Smooth muscle cell (in vitro differentiated cells): ENCODE measurements around the gene CDH22. TPM values are rescaled to one million over a fixed set of nuclear protein-coding genes. Genes with fewer than 3 reads are reported as not detected.

Experiments used
- DNase-seq: peaks from one replicate; lab custom pipeline; 2025; ENCODE audit not compliant: unreplicated experiment; lab: John Stamatoyannopoulos, UW
- H2AFZ ChIP-seq: fragments of 200-600 bp; sonication (generic); 2 replicates; pipeline ENCODE4 v1.6.0; 2016; ENCODE audit warnings: antibody characterized with exemption, low read depth, mild to moderate bottlenecking
- H3F3A ChIP-seq: fragments of 200-600 bp; sonication (generic); 2 replicates; pipeline ENCODE4 v1.6.0; 2017; ENCODE audit warnings: antibody characterized with exemption, low read depth
- H3K27ac ChIP-seq: fragments of 200-600 bp; sonication (generic); 2 replicates; pipeline ENCODE4 v1.5.1; 2016; ENCODE audit warnings: low read depth, mild to moderate bottlenecking
- H3K27me3 ChIP-seq: fragments of 200-600 bp; sonication (generic); 2 replicates; pipeline ENCODE4 v1.6.1; 2016; ENCODE audit warnings: low read depth, mild to moderate bottlenecking
- H3K36me3 ChIP-seq: fragments of 200-600 bp; sonication (generic); 2 replicates; pipeline ENCODE4 v1.5.1; 2016; ENCODE audit warnings: low read depth
- H3K4me1 ChIP-seq: fragments of 200-600 bp; sonication (generic); 2 replicates; pipeline ENCODE4 v1.5.1; 2016; ENCODE audit warnings: low read depth
- H3K4me2 ChIP-seq: fragments of 200-600 bp; sonication (generic); 2 replicates; pipeline ENCODE4 v1.6.0; 2016; ENCODE audit warnings: mild to moderate bottlenecking
- H3K4me3 ChIP-seq: fragments of 200-600 bp; sonication (generic); 2 replicates; pipeline ENCODE4 v1.5.1; 2016; ENCODE audit warnings: mild to moderate bottlenecking
- H3K79me2 ChIP-seq: fragments of 200-600 bp; sonication (generic); 2 replicates; pipeline ENCODE4 v1.6.0; 2016; ENCODE audit warnings: low read depth, mild to moderate bottlenecking
- H3K9ac ChIP-seq: fragments of 200-600 bp; sonication (generic); 2 replicates; pipeline ENCODE4 v1.6.0; 2016; ENCODE audit warnings: low read depth
- H3K9me3 ChIP-seq: fragments of 200-600 bp; sonication (generic); replicated peaks from 2 replicates; pipeline ENCODE4 v1.5.1; 2016; ENCODE audit warnings: low read depth
- H4K20me1 ChIP-seq: fragments of 200-600 bp; sonication (generic); 2 replicates; pipeline ENCODE4 v1.6.0; 2016; ENCODE audit warnings: low read depth
- WGBS: methylation state at CpG from one replicate; pipeline ENCODE4 v1.1.7; 2016; ENCODE audit warnings: low lambda C conversion rate; 5-methylcytosine and 5-hydroxymethylcytosine counted together
- polyA plus RNA-seq: library from polyadenylated mRNA; unstranded; fragments of >200 nt; fragmentation: Nextera tagmentation; extraction: Ambion mirVana; gene quantifications from 2 replicates; pipeline ENCODE4 v1.2.1, GENCODE V29; 2016
- total RNA-seq: library from RNA; depleted of rRNA; stranded (reverse); fragments of >200 nt; gene quantifications from 2 replicates; pipeline ENCODE4 v1.2.3, GENCODE V29; 2014
- TF ChIP-seq, protein P1 (sequence below): fragments of 200-600 bp; sonication (generic); IDR thresholded peaks from 2 replicates; pipeline ENCODE4 v1.5.1; 2017; ENCODE audit warnings: borderline replicate concordance, mild to moderate bottlenecking, antibody characterized with exemption; ENCODE audit not compliant: insufficient read depth, poor library complexity, severe bottlenecking

The CDH22 gene
- total and polyA plus RNA-seq, 2 experiments from 2014 or later = not detected

DNA sequence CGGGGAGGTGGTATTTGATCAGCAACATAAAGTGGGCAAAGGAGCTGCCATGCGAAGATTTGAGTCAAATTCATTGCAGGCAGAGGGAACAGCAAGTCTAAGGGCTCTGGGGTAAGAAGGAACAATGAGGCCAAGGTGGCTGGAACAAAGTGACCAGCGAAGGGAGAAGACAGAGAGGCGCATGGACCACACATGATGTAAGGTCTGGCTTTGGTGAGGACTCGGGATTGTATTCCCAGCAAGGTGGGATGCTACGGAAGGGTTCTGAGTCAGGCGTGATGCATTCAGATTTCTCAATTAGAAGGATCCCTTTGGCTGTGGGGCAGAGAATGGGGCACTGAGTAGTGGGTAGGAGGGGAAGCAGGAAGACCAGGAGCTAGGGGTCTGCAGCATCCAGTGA, 30.7 kb upstream of the CDH22 start:
- peaks cover 58% of the 10 kb centered on the region for H3K27me3 ChIP-seq
- TF ChIP-seq, protein P1, sequence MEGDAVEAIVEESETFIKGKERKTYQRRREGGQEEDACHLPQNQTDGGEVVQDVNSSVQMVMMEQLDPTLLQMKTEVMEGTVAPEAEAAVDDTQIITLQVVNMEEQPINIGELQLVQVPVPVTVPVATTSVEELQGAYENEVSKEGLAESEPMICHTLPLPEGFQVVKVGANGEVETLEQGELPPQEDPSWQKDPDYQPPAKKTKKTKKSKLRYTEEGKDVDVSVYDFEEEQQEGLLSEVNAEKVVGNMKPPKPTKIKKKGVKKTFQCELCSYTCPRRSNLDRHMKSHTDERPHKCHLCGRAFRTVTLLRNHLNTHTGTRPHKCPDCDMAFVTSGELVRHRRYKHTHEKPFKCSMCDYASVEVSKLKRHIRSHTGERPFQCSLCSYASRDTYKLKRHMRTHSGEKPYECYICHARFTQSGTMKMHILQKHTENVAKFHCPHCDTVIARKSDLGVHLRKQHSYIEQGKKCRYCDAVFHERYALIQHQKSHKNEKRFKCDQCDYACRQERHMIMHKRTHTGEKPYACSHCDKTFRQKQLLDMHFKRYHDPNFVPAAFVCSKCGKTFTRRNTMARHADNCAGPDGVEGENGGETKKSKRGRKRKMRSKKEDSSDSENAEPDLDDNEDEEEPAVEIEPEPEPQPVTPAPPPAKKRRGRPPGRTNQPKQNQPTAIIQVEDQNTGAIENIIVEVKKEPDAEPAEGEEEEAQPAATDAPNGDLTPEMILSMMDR = no peak

DNA sequence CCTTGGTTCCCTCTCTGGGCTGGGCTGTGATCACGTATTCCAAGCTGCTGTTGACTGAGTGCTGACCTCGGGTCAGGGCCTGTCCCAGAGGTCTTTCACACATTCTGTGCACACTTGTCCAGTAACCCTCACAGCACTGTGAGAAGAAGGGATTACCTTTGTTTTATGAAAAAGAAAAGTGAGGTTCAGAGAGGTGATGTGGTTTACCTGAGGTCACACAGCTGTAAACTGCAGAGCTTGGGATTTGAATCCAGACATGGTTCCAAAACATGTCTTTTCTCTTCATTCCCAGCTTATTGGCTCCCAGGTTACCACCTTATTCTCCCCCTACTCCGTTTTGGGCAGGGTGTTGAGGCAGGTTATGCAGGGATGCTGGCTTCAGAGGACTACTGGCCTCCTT, 28.4 kb upstream of the CDH22 start:
- Histone ChIP-seq H4K20me1 (no peaks in the 10 kb centered on the region), H3K79me2 (no peaks in the 10 kb centered on the region), H3K36me3 (no peaks in the 10 kb centered on the region), H3K4me1 (peaks cover 8% of the 10 kb centered on the region), H3K9ac (no peak overlapping the region), H3K4me2 (no peak overlapping the region), H3F3A (no peaks in the 10 kb centered on the region), H3K9me3 (no peaks in the 10 kb centered on the region), H3K4me3 (no peak overlapping the region), H2AFZ (no peak overlapping the region), H3K27ac (no peak overlapping the region), H3K27me3 (peaks cover 36% of the 10 kb centered on the region)
- 64% methylated on average over 3 of the region's 3 CpGs for WGBS
- TF ChIP-seq, protein P1 = no peak
- DNase-seq = no peak

More for the DNA sequence above, 30.7 kb upstream of the CDH22 start:
- H3K27ac ChIP-seq = no peak overlapping the region
- no peak overlapping the region for H3K9ac ChIP-seq
- H3K4me1 ChIP-seq = peaks cover under 1% of the 10 kb centered on the region
- H3K36me3 ChIP-seq = no peaks in the 10 kb centered on the region
- DNase-seq = no peak
- no peaks in the 10 kb centered on the region for H4K20me1 ChIP-seq
- WGBS = 83% methylated on average over 7 of the region's 7 CpGs
- H3K9me3 ChIP-seq = no peaks in the 10 kb centered on the region
- no peak overlapping the region for H3K4me3 ChIP-seq
- H3F3A ChIP-seq = no peaks in the 10 kb centered on the region
- no peak overlapping the region for H2AFZ ChIP-seq
- H3K79me2 ChIP-seq = no peaks in the 10 kb centered on the region
- no peak overlapping the region for H3K4me2 ChIP-seq

DNA sequence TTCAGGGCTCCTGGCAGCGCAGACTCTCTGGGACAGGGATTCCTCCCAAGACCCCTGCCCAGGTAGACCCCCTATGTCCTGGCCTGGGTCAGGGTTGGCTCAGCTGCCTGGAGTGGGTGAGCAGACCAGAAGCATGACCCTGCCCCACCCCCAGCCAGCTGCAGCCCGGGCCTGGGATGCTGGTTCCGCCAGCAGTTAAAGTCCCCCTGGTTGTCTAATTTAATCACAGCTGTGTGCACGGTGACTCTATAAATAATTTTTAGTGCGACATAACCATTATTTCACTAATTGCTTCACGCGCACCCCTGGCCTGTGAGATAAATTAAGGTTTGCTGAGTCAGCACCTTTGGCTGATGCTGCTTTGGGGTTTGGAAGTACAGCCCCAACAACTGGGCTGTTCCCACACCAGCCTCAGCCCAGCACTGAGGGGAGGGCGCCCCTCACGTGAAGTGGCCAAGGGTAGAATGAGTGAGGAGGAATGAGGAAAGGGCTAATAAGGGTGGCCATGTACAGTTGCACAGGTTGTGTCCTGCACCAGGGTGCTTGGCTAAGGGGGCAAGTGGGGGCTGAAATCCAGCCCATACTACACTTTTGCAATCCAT, 26.1 kb upstream of the CDH22 start:
- TF ChIP-seq, protein P1 = no peak
- 79% methylated on average over 9 of the region's 9 CpGs for WGBS
- Histone ChIP-seq H3K4me2 (no peak overlapping the region), H3K4me3 (no peak overlapping the region), H3K9me3 (no peaks in the 10 kb centered on the region), H3K9ac (no peak overlapping the region), H3K36me3 (no peaks in the 10 kb centered on the region), H3K27me3 (peaks cover 19% of the 10 kb centered on the region), H3K27ac (no peak overlapping the region), H3K4me1 (peaks cover 8% of the 10 kb centered on the region), H2AFZ (no peak overlapping the region), H3K79me2 (no peaks in the 10 kb centered on the region), H4K20me1 (no peaks in the 10 kb centered on the region), H3F3A (no peaks in the 10 kb centered on the region)
- no peak for DNase-seq
